GF-D8 (cell line): Measurements from ENCODE around the gene MUC5B.
"Not testable (repeated sequence)": the region's sequence is repeated elsewhere in the genome, so short reads cannot be mapped to it uniquely, and the experiment has no call there.

Source experiments
- DNase-seq: peaks from one replicate; lab custom pipeline; 2025; lab: John Stamatoyannopoulos, UW

The MUC5B gene

GRCh38 chr11:1232883-1233321 lies 10.0 kb downstream of the MUC5B start:
- no peak for DNase-seq

- no peak for DNase-seq
Measured at GRCh38 chr11:1233351-1234053, 10.6 kb downstream of the MUC5B start.

GRCh38 chr11:1234054-1234720 lies 11.3 kb downstream of the MUC5B start:
- DNase-seq: no peak

- no peak for DNase-seq
Measured at GRCh38 chr11:1234771-1235305, 12.0 kb downstream of the MUC5B start.

- DNase-seq: no peak
Measured at GRCh38 chr11:1235306-1235900, 12.5 kb downstream of the MUC5B start.

- DNase-seq: no peak
Measured at GRCh38 chr11:1235901-1236315, 13.0 kb downstream of the MUC5B start.

- no peak for DNase-seq
Measured at GRCh38 chr11:1236316-1237127, 13.7 kb downstream of the MUC5B start.

GRCh38 chr11:1237128-1237580 lies 14.3 kb downstream of the MUC5B start:
- DNase-seq: no peak

GRCh38 chr11:1237851-1238250 lies 15.0 kb downstream of the MUC5B start:
- no peak for DNase-seq

GRCh38 chr11:1238767-1239595 lies 16.1 kb downstream of the MUC5B start:
- DNase-seq: no peak

- no peak for DNase-seq
Measured at GRCh38 chr11:1239596-1240205, 16.8 kb downstream of the MUC5B start.

GRCh38 chr11:1240771-1241170 lies 17.9 kb downstream of the MUC5B start:
- no peak for DNase-seq

- no peak for DNase-seq
Measured at GRCh38 chr11:1241706-1242105, 18.8 kb downstream of the MUC5B start.

GRCh38 chr11:1242289-1242688 lies 19.4 kb downstream of the MUC5B start:
- no peak for DNase-seq

- not testable (repeated sequence) for DNase-seq
Measured at GRCh38 chr11:1242751-1243150, 19.9 kb downstream of the MUC5B start.

GRCh38 chr11:1243521-1243920 lies 20.7 kb downstream of the MUC5B start:
- not testable (repeated sequence) for DNase-seq

GRCh38 chr11:1244557-1244956 lies 21.7 kb downstream of the MUC5B start:
- DNase-seq: not testable (repeated sequence)

GRCh38 chr11:1245717-1246116 lies 22.9 kb downstream of the MUC5B start:
- DNase-seq: not testable (repeated sequence)

- not testable (repeated sequence) for DNase-seq
Measured at GRCh38 chr11:1246301-1246700, 23.4 kb downstream of the MUC5B start.

- not testable (repeated sequence) for DNase-seq
Measured at GRCh38 chr11:1247026-1247425, 24.2 kb downstream of the MUC5B start.

- DNase-seq: not testable (repeated sequence)
Measured at GRCh38 chr11:1248951-1249350, 26.1 kb downstream of the MUC5B start.
